NCI-H510A (cell line): Measurements from ENCODE around the gene SEC11A.
"Not testable (repeated sequence)": the region's sequence is repeated elsewhere in the genome, so short reads cannot be mapped to it uniquely, and the experiment has no call there.

ENCODE experiments used
- DNase-seq: peaks from one replicate; lab custom pipeline; 2025; lab: John Stamatoyannopoulos, UW

The SEC11A gene

DNA sequence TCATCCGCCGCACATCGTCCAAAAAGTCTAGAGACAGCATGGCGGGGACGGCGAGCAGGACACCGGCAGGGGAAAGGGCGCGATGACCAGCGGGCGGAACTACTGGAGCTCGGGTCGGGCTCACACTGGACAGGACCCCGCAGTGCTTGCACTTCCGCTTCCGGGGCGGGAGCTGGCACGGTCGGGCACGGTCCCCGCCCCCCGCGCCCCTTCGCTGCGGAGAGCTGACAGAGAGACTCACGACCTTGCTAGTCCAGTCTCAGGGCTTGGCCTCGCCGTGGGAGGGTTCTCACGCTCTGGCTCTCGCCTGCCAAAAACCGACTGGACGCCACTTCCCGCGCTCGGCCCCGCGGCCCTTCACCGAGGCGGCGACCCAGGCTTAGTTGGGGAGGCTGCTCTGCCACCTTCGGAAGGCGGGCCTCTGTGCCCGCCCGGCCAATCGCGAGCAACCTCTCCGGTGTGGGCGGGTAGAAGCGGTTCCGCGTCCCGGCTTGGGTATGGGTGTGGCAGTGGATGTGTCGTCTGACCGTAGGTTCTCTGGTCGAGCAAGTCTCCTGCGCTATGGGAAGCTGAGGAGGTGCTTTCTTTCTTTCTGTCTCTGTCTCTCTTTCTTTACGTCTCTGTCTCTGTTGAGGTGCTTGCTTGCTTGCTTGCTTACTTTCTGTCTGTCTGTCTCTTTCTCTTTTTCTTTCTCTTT lies at the start of gene SEC11A:
Gene SEC11A, minus strand, starts transcription at position 104 of the 697 bp plus-strand sequence. Its CDS starts 64 bp downstream, at position 40.
- peak; percentile 70 for DNase-seq

GRCh38 chr15:84765675-84766074 lies 49.7 kb upstream of the SEC11A start:
- no peak for DNase-seq

GRCh38 chr15:84764989-84765388 lies 49.0 kb upstream of the SEC11A start:
- DNase-seq = no peak

- DNase-seq = no peak
These were observed 48.6 kb upstream of the SEC11A start for GRCh38 chr15:84764585-84764984.

- no peak for DNase-seq
These were observed 47.1 kb upstream of the SEC11A start for GRCh38 chr15:84762840-84763572.

DNA sequence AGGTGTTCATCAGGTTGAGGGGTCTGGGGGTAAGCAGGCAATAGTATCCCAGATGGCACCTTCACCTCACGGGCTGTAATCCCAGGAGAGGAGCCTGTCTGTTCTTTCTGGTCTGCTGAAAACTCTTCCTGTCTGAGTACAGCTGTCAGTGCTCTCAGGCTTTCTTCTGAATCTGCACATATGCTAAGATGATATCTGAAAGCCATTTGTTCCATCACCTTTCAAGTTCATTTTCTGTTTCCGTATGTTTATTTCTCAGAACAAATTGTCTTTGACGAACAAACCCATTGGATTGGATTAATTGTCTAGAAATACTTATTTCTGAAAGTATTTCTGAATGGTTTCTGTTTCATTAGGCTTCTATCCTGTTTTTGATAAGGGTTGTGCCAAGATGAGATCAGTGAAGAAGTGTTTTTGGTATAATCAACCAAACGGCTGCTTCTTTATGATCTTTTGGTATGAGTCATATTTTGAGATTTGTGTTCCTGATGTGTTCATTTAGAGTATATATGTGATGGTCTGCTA lies 45.7 kb upstream of the SEC11A start:
- no peak for DNase-seq

- no peak for DNase-seq
These were observed 44.3 kb upstream of the SEC11A start for GRCh38 chr15:84760219-84760618.

DNA sequence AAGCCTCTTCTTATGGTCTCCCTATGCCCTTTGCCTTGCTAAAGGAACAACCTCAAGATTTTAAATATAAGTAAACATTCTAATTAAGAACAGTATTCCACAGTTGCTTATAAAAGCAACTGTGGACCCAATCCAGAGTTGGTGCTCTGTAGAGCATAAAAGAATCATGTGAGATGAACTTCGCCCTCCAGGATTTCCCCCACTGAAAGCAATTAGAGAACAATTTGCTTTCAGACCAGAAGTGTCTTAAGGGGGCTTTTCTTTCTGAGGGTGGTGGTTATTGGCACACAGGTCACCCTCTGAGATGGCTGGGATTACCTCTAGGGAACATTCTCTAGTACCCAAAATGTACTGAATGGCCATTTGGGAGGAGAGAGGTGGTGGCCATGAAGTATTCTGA lies 43.1 kb upstream of the SEC11A start:
- DNase-seq = no peak

DNA sequence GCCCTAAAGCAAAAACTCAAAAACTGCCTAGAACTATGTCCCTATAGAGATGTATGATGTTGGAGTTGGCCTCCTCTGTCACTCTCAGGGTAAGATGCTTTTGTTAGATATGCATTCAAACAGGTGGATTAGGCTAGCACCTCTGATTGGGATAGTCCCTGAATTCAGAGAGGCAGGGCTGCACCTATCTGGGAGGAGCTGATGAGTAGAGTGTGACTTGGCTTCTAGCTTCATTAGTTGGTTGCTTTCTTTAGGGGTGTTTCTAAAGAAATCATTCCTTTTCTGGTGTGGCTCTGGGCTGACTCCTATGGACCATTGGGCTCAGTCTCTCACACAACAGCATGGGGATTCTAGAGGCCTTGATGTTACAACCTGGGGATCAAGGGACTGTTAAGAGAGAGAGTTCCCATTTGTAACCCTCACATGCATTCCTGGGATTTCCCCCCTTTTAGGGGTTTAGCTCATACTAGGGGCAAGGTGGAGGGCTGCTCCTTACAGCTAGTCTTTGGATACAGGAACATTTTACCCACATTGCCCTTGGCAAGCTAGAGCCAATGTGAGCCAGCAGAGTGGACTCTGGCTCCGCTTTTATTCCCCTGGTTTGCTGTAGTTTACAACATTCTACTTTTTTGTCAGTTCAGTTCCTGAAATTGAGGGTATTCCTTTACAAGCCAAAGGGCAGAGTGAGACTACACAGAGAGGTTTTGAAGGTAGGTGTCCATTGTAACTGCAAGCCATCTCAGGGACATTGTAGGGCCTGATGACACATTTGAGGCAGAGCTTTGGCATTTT lies 40.0 kb upstream of the SEC11A start:
- DNase-seq = no peak

DNA sequence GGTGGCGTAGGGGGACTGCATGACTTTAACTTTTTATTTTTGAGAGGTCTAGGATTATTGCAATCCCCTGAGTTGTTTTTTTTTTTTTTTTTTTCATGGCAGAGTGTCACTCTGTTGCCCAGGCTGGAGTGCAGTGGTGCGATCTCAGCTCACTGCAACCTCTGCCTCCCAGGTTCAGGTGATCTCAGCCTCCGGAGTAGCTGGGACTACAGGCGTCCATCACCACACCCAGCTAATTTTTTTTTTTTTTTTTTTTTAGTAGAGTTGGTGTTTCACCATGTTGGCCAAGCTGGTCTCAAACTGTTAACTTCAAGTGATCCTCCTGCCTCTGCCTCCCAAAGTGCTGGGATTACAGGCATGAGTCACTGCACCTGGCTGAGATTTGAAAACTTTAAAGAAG lies 39.0 kb upstream of the SEC11A start:
- not testable (repeated sequence) for DNase-seq

- DNase-seq = no peak
These were observed 36.8 kb upstream of the SEC11A start for GRCh38 chr15:84752700-84753099.

DNA sequence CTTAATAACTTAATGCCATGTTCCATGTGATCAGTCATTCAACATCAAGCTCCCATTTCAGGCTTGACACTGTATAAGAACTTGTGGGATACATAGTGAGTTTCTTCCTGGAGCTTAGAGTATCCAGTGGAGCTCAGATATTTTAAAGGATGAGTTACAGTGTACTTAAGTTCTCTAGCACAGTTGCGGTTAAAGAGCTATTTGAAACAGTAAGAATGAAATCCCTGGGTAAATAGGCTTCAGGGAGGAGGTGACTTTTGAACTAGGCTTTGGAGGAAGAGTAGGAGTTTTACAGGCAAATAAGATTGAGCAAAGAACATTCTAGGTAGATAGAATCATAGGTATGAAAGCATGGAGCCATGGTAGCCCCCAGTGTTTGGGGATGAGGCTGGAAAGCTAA lies 36.3 kb upstream of the SEC11A start:
- no peak for DNase-seq

GRCh38 chr15:84751721-84752120 lies 35.8 kb upstream of the SEC11A start:
- DNase-seq = not testable (repeated sequence)

GRCh38 chr15:84750583-84751092 lies 34.7 kb upstream of the SEC11A start:
- DNase-seq = no peak

DNA sequence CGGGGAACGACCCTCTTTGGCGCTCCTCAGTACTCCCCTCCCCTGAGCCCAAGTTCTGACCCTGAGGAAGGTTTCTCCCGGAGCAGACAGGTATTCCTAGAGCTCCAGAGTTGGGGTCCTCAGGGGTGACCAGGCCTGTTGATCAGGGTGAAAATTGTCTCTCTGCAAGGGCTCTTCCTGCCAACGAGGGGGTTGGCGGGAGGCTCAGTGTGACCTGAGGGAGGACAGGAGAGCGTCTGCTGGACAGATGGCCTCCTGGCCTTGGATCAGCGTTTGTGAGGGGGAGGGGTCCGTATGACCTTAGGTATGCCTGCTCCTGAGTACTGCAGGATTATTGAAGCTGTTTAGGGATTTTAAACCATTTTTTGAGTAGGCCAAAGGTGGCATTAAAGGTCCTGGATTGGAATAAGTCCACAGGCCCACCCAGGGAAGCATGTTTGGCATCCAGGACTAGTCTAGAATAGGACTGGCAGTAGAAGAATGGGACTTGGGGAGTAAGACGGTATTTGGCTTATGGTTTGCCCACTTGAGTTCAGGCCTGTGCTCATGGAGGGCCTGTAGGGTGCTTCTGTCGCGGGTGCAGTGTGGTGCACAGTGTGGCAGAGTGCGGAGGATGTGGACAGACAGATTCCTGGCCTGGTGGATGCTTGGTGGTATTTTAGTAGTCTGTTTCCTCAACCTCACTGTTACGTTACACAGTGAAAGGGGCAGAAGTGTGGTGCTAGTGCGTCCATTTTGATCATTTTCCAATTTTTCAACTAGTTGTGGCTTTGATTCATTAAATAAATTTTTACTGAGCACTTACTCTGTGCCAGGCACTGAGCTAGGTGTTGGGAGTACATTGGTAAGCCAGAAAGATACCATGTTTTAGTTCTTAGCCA lies 33.4 kb upstream of the SEC11A start:
- DNase-seq = no peak

DNA sequence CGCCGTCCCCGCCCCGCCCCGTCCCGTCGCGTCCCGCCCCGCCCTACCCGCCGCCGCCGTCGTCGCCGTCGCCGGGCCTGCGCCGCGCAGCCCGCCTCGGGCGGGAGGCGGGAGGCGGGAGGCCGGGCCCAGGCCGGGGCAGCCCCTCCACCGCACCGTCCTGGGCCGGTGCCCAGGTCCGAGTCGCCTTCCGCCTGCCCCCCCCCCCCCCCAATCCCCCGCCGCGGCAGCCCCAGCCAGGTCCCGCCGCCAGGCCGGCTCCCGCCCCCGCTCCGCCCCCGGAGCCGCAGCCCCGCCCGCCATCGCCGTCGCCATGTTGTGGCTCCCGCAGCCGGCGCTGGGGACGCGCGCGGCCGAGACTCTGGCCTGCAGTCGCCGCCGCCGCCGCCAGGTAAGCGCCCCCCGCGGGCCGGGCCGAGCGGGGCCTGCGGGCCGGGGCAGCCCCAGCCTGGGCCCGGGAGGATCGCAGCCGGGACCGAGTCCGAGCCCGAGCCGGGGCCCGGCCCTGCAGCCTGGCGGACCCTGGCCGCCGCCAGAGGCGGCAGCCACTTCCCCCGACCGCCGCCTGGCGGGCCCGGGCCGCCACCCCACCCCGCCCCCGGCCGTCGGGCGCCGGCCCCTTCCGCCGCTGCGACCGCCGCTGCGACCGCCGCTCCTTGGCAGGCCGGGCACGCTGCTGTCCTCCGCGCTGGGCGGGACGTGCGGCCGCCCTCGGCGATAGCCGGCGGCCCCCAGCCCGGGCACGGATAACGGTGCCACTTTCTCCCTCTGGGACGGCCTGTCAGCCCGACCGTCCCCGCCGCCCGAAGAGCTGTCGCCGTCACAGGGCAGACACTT lies 32.6 kb upstream of the SEC11A start, which contains the start of gene ZNF592:
Gene ZNF592, plus strand, starts transcription at position 319 of the 837 bp plus-strand sequence. CDS start 34,084 bp downstream, outside the sequence.
- DNase-seq = peak; percentile 37

GRCh38 chr15:84747416-84748273 lies 31.7 kb upstream of the SEC11A start:
- peak; percentile 37 for DNase-seq

- no peak for DNase-seq
These were observed 25.2 kb upstream of the SEC11A start for GRCh38 chr15:84741121-84741520.

DNA sequence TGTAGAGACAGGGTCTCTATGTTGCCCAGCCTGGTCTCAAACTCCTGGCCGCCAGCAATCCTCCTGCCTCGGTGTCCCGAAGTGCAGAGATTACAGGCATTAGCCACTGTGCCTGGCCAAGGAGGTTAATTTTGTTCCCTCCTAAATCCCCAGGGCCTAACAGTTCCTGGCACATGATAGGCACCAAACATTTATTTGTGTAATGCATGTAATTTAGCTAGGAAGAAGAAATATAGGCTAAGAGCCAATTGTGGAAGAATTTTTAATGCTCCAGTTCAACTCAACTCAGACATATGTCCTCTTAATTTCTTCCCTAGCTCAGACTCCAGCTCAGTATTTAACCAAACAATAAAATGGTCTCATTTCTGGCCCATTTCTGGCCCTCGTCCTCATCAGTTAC lies 24.8 kb upstream of the SEC11A start:
- DNase-seq = no peak
